ENCODE measurements around the gene TTLL7.

GRCh38 chr1:83846138-83846537, 152.8 kb downstream of the TTLL7 start:
- TF ChIP-seq CTCF (conservative IDR thresholded peaks at IDR 0.05; ENCODE audit: low read depth in 2 of 2) = no peak
- TF ChIP-seq EZH2 (IDR thresholded peaks at IDR 0.05; ENCODE audit: low read depth, unreplicated experiment) = no peak
- TF ChIP-seq CREB1 (CRISPR knock-in tag; IDR thresholded peaks at IDR 0.05; ENCODE audit: low read depth) = no peak
- TF ChIP-seq POLR2AphosphoS5 (IDR thresholded peaks at IDR 0.05; ENCODE audit: low read depth) = no peak
- no peak for TF ChIP-seq EZH2phosphoT487 (IDR thresholded peaks at IDR 0.05; ENCODE audit: unreplicated experiment)
- no peak for TF ChIP-seq REST (IDR thresholded peaks at IDR 0.05; ENCODE audit: unreplicated experiment)
- no peak for TF ChIP-seq JUNB (IDR thresholded peaks at IDR 0.05; ENCODE audit: unreplicated experiment)
- TF ChIP-seq ZNF114 (CRISPR knock-in tag; IDR thresholded peaks at IDR 0.05) = no peak
- TF ChIP-seq ETS1 (IDR thresholded peaks at IDR 0.05) = no peak
- TF ChIP-seq NANOG (IDR thresholded peaks at IDR 0.05; ENCODE audit: borderline replicate concordance) = no peak
- TF ChIP-seq ZNF331 (CRISPR knock-in tag; IDR thresholded peaks at IDR 0.05; ENCODE audit: low read depth) = no peak
- TF ChIP-seq STAT1 (IDR thresholded peaks at IDR 0.05; ENCODE audit: unreplicated experiment) = no peak

Measured in GM23338 (cell line).